Panc1 (cell line): ENCODE measurements around the gene LHPP.

ENCODE experiments used
- POLR2AphosphoS5 ChIP-seq: IDR thresholded peaks from 2 replicates; pipeline ENCODE4 v1.6.1; 2012; ENCODE audit warnings: mild to moderate bottlenecking, low read depth, low read length, moderate library complexity
- TF ChIP-seq, protein P1 (sequence below): fragments of 450-650 bp; IDR thresholded peaks from 2 replicates; pipeline ENCODE4 v1.5.1; 2017; ENCODE audit warnings: mild to moderate bottlenecking

DNA sequence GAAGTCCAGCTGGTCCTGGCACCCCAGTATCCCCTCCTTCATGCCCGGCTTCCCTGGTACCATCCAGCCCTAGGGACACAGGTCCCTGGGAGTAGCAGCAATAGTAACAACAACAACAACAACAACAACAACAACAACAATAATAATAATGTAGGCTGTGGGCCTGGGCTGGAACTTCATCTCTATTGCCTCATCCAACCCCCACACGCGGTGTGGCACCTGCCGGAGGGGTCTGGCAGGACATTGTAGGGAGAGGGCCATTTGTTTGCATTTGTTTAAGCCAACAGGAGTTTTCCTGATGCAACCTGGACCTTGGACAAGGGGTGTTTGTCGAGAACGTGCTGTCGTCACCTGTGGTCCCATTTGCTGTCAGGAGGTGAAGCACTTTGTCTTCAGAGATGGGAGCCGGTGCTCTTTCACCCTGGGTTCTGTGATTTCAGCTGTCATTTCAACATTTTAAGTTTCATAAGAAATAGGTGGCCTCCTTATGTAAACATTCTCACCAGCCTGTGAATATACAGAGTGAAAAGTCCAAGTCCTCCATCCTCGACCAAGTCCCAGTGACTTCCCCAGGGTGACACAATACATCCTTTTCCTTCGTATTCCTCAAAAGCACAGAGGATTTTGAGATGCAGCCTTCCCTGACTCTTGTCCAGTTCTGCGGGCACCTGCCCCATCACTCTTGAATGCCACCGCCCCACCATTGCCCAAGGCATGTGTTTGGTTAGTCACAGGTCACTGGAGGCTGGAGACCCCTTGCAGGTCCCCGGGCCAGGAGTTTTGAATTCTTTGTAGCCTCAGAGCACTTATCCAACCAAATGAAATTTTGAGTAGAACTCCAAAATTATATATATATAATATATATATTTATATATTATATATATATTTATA lies 9.2 kb downstream of the LHPP start:
- TF ChIP-seq, protein P1, sequence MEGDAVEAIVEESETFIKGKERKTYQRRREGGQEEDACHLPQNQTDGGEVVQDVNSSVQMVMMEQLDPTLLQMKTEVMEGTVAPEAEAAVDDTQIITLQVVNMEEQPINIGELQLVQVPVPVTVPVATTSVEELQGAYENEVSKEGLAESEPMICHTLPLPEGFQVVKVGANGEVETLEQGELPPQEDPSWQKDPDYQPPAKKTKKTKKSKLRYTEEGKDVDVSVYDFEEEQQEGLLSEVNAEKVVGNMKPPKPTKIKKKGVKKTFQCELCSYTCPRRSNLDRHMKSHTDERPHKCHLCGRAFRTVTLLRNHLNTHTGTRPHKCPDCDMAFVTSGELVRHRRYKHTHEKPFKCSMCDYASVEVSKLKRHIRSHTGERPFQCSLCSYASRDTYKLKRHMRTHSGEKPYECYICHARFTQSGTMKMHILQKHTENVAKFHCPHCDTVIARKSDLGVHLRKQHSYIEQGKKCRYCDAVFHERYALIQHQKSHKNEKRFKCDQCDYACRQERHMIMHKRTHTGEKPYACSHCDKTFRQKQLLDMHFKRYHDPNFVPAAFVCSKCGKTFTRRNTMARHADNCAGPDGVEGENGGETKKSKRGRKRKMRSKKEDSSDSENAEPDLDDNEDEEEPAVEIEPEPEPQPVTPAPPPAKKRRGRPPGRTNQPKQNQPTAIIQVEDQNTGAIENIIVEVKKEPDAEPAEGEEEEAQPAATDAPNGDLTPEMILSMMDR, result no peak
- no peak for TF ChIP-seq POLR2AphosphoS5
